Lung (tissue), 12 donors: ENCODE data around the gene DRICH1. TPM values are rescaled to one million over a fixed set of nuclear protein-coding genes. Genes with fewer than 3 reads are reported as not detected.
"Not testable (repeated sequence)": the region's sequence is repeated elsewhere in the genome, so short reads cannot be mapped to it uniquely, and the experiment has no call there.

Source experiments
- ATAC-seq: fragments of 200-7000 bp; cut with Tn5 transposase; one replicate; pipeline ENCODE4 v1.9.1; 2020; ENCODE audit warnings: moderate number of reproducible peaks; ENCODE audit not compliant: insufficient read depth, low FRiP score
- DNase-seq, 3 donors: peaks; one replicate each; pipeline ENCODE4 v3.0.0-alpha.2; 2013 to 2017
- H3K27ac ChIP-seq, 2 donors: one replicate each; pipeline ENCODE4 v1.5.1; 2013; ENCODE audit warnings: mild to moderate bottlenecking in 2 of 2, moderate library complexity in 2 of 2, control low read depth in 1 of 2, inconsistent platforms in 1 of 2, low read depth in 1 of 2, low read length in 1 of 2
- H3K27me3 ChIP-seq, 3 donors: one replicate each; pipeline ENCODE4 v1.5.1; 2013; ENCODE audit warnings: low read length in 2 of 3; ENCODE audit not compliant: control insufficient read depth in 3 of 3, insufficient read depth in 3 of 3
- H3K36me3 ChIP-seq, 4 donors: one replicate each; pipeline ENCODE4 v1.5.1; 2013; ENCODE audit warnings: low read length in 4 of 4, mild to moderate bottlenecking in 1 of 4, moderate library complexity in 1 of 4; ENCODE audit not compliant: control insufficient read depth in 4 of 4, insufficient read depth in 4 of 4
- H3K4me1 ChIP-seq, 5 donors: one replicate each; pipeline ENCODE4 v1.5.1; 2013; ENCODE audit warnings: low read length in 5 of 5, mild to moderate bottlenecking in 2 of 5, moderate library complexity in 1 of 5; ENCODE audit not compliant: control insufficient read depth in 5 of 5, insufficient read depth in 5 of 5
- H3K4me3 ChIP-seq: one replicate; pipeline ENCODE4 v1.5.1; 2013; ENCODE audit warnings: mild to moderate bottlenecking, control low read depth, moderate library complexity
- H3K9ac ChIP-seq, 2 donors: one replicate each; pipeline ENCODE4 v1.5.1; 2013; ENCODE audit warnings: low read length in 2 of 2, control low read depth in 1 of 2; ENCODE audit not compliant: insufficient read depth in 1 of 2
- H3K9me3 ChIP-seq, 4 donors: one replicate each; pipeline ENCODE4 v1.5.1; 2013; ENCODE audit warnings: low read length in 3 of 4, mild to moderate bottlenecking in 1 of 4, moderate library complexity in 1 of 4; ENCODE audit not compliant: control insufficient read depth in 4 of 4, insufficient read depth in 3 of 4
- WGBS, 2 donors: extraction: QIAGEN DNeasy Blood & Tissue Kit; methylation state at CpG; one replicate each; pipeline ENCODE4 v1.1.7; 2013; 5-methylcytosine and 5-hydroxymethylcytosine counted together
- polyA plus RNA-seq, 2 donors: library from polyadenylated mRNA; stranded (reverse); fragments of 200-250 nt; gene quantifications; one replicate each; pipeline ENCODE4 v1.2.1, GENCODE V29; 2013
- total RNA-seq, 2 donors: library from RNA; depleted of rRNA in 1 of 2; stranded (reverse); fragments of >200 nt in 1 of 2; gene quantifications; one replicate each; pipeline ENCODE4 v1.2.1, GENCODE V29; 2014 to 2021
- TF ChIP-seq, protein P1 (sequence below): IDR thresholded peaks from 2 replicates; pipeline ENCODE4 v1.5.1; 2012; ENCODE audit warnings: mild to moderate bottlenecking; ENCODE audit errors: control extremely low read depth, extremely low read depth
- donor health status: control.
- donor health status: control.
- donor health status: Bipolar disorder and iron deficiency.
- donor health status: healthy.
- donor health status: DM: yes; HTN: yes; CAD: no.

DRICH1 gene
- total and polyA plus RNA-seq, 4 donors = 0.15 to 0.86 (median 0.65) TPM

DNA sequence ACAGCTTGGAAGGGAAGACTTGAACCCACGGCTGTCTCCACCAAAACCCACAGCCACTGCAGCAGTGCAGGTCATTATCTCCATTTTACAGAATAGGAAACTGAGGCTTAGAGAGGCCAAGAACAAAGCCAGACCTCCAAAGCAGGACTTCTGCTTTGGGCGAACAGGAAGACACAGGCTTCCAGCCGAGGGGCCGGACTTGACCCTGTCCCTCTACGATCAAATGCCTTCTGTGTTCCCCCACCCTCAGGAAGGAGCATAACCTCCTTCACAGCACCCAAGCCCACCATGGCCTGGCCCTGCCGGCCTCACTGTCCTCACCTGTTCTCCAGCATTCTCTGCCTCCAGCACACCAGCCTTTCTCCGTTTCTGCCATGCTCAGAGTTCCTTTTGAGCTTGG, 67.8 kb downstream of the DRICH1 start:
- TF ChIP-seq, protein P1, sequence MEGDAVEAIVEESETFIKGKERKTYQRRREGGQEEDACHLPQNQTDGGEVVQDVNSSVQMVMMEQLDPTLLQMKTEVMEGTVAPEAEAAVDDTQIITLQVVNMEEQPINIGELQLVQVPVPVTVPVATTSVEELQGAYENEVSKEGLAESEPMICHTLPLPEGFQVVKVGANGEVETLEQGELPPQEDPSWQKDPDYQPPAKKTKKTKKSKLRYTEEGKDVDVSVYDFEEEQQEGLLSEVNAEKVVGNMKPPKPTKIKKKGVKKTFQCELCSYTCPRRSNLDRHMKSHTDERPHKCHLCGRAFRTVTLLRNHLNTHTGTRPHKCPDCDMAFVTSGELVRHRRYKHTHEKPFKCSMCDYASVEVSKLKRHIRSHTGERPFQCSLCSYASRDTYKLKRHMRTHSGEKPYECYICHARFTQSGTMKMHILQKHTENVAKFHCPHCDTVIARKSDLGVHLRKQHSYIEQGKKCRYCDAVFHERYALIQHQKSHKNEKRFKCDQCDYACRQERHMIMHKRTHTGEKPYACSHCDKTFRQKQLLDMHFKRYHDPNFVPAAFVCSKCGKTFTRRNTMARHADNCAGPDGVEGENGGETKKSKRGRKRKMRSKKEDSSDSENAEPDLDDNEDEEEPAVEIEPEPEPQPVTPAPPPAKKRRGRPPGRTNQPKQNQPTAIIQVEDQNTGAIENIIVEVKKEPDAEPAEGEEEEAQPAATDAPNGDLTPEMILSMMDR = no peak
- DNase-seq (no peak), ATAC-seq (no peak)
- no peaks in the 10 kb centered on the region for H3K27me3 ChIP-seq
- no peak overlapping the region for H3K4me3 ChIP-seq
- WGBS, 2 donors = 79 to 86% methylated on average over 7 of the region's 7 CpGs
- H3K4me1 ChIP-seq = peaks cover 0 to 9% (median 5%) of the 10 kb centered on the region in 5 donors
- no peaks in the 10 kb centered on the region for H3K36me3 ChIP-seq
- no peaks in the 10 kb centered on the region for H3K9me3 ChIP-seq
- H3K9ac ChIP-seq = no peak overlapping the region
- no peak overlapping the region for H3K27ac ChIP-seq

DNA sequence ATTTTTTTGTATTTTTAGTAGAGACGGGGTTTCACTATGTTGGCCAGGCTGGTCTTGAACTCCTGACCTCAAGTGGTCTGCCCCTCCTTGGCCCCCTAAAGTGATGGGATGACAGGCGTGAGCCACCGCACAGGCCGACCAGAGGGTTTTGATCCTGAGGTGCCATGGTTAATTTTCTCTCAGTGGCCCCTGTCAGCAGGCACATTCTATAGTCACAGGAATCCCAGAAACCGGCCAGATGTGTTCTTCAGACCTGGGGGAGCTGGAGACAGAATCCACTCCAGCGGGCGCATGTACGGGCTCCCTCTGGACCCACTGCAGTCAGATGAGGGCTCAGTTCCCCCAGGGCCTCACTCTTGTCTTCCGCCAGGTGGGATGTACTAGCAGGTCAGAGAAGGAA, 69.0 kb downstream of the DRICH1 start:
- Histone ChIP-seq H3K36me3 (no peaks in the 10 kb centered on the region), H3K27ac (no peak overlapping the region), H3K4me3 (no peak overlapping the region), H3K9me3 (no peaks in the 10 kb centered on the region), H3K4me1 (peaks cover 0 to 9% (median 5%) of the 10 kb centered on the region in 5 donors), H3K27me3 (no peaks in the 10 kb centered on the region), H3K9ac (no peak overlapping the region)
- ATAC-seq = no peak
- DNase-seq = no peak
- TF ChIP-seq, protein P1 = no peak
- WGBS, 2 donors = 88 to 95% methylated on average over 9 of the region's 9 CpGs

DNA sequence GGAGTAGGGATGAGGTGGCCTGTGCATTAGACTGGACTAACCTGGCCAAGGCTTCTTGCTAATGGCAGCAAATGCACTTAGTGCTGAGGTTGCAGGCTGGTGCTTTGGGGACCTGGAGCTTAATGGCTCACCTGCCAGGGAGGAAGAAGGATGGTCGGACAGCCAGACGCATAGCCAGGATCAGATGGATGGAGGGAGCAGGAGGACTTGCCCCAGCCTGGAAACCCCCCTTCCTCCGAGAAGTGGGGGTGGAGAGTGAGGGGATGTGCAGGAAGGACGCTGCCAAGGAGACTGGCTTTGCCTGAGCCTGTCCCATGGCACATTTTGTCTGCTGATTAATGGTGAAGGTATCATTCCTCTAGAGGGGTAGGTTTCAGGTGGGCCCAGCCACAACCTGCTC, 69.9 kb downstream of the DRICH1 start:
- Histone ChIP-seq H3K4me1 (peaks cover 0 to 9% (median 5%) of the 10 kb centered on the region in 5 donors), H3K36me3 (no peaks in the 10 kb centered on the region), H3K27ac (no peak overlapping the region), H3K27me3 (no peaks in the 10 kb centered on the region), H3K4me3 (no peak overlapping the region), H3K9me3 (no peaks in the 10 kb centered on the region), H3K9ac (no peak overlapping the region)
- TF ChIP-seq, protein P1 = no peak
- ATAC-seq (no peak), DNase-seq (no peak)
- 83 to 91% methylated on average over 4 of the region's 4 CpGs for WGBS, 2 donors

DNA sequence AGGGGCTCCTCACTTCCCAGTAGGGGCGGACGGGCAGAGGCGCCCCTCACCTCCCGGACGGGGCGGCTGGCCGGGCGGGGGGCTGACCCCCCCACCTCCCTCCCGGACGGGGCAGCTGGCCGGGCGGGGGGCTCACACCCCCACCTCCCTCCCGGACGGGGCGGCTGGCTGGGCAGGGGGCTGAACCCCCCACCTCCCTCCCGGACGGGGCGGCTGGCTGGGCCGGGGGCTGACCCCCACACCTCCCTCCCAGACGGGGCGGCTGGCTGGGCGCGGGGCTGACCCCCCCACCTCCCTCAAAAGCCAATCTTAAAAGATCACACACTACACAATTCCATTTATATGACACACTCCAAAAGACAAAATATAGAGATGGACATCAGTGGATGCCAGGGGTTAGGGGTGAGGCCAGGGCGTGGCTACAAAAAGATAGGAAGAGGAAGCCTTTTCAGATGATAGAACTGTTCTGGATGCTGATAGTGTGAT, 71.1 kb downstream of the DRICH1 start:
- H3K9ac ChIP-seq, ATAC-seq, DNase-seq, H3K9me3 ChIP-seq, H3K27ac ChIP-seq, H3K27me3 ChIP-seq, H3K4me1 ChIP-seq, H3K4me3 ChIP-seq, H3K36me3 ChIP-seq: not testable (repeated sequence)
- 76% methylated on average over 16 to 24 of the region's 24 CpGs for WGBS, 2 donors

DNA sequence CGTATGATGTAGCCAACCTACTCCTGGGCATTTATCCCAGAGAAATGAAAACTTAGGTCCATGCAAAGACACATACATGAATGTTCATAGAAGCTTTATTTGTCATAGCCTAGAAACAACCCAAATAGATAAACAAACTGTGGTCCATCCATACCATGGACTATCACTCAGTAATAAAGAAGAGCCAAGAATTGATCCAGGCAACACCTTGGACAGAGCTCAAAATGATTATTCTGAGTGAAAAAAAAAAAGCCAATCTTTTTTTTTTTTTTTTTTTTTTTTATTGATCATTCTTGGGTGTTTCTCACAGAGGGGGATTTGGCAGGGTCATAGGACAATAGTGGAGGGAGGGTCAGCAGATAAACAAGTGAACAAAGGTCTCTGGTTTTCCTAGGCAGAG, 71.9 kb downstream of the DRICH1 start:
- not testable (repeated sequence) for ATAC-seq, H3K36me3 ChIP-seq, H3K9ac ChIP-seq, H3K4me3 ChIP-seq, H3K27ac ChIP-seq, H3K4me1 ChIP-seq, H3K27me3 ChIP-seq, DNase-seq, H3K9me3 ChIP-seq
- 62 to 64% methylated on average over 1 of the region's 1 CpG for WGBS, 2 donors
